ENCODE results near the gene SENP6. TPM values are rescaled to one million over a fixed set of nuclear protein-coding genes. Genes with fewer than 3 reads are reported as not detected.
A peak's percentile ranks its signal among the peaks of the same experiment; 100 is the strongest.

Gene SENP6
- polyA plus RNA-seq, 1 donor (not counting 4 experiments of a cell fraction or from before 2014, with no cell fraction given) = 41.1 TPM

GRCh38 chr6:75619230-75619899, 17.7 kb downstream of the SENP6 start:
- Histone ChIP-seq H3K9me3 (ENCODE audit: control insufficient read depth, low read depth, low read length) (no peaks in the 10 kb centered on the region), H3K4me1 (ENCODE audit: control insufficient read depth, extremely low read depth, insufficient read depth, low read length) (no peaks in the 10 kb centered on the region), H4K20me1 (ENCODE audit: control insufficient read depth, extremely low read depth, insufficient read depth, low read length) (peaks cover 17% of the 10 kb centered on the region), H3K9me1 (ENCODE audit: control insufficient read depth, extremely low read depth, insufficient read depth, low read length) (no peaks in the 10 kb centered on the region), H2AFZ (ENCODE audit: control insufficient read depth, low read length) (no peak overlapping the region), H3K79me2 (ENCODE audit: control insufficient read depth, insufficient read depth, low read length) (peaks cover 88% of the 10 kb centered on the region), H3K4me2 (ENCODE audit: control insufficient read depth, extremely low read depth, insufficient read depth, low read depth, low read length) (no peak overlapping the region), H3K27me3 (ENCODE audit: control insufficient read depth, extremely low read depth, insufficient read depth, low read length) (no peaks in the 10 kb centered on the region), H3K9ac (ENCODE audit: control insufficient read depth, extremely low read depth, insufficient read depth, low read length) (no peak overlapping the region), H3K36me3 (ENCODE audit: control insufficient read depth in 2 of 2, extremely low read depth in 1 of 2, insufficient read depth in 2 of 2, low read length in 2 of 2) (peaks cover 0 to 1% of the 10 kb centered on the region in 2 experiments), H3K27ac (ENCODE audit: control insufficient read depth, insufficient read depth, low read length) (no peak overlapping the region), H3K4me3 (ENCODE audit: control insufficient read depth in 2 of 3, extremely low read depth in 1 of 3, insufficient read depth in 2 of 3, low read depth in 1 of 3, low read length in 3 of 3) (no peak overlapping the region)
- dilution Hi-C loops (cut with MboI; ENCODE audit: extremely low pct_ligation_motif_present, low sequenced_read_pairs) = no loop called here
- FAIRE-seq (peak; percentile 23), DNase-seq (ENCODE audit: low read depth, low spot score) (no peak)
- TF ChIP-seq, protein P1, sequence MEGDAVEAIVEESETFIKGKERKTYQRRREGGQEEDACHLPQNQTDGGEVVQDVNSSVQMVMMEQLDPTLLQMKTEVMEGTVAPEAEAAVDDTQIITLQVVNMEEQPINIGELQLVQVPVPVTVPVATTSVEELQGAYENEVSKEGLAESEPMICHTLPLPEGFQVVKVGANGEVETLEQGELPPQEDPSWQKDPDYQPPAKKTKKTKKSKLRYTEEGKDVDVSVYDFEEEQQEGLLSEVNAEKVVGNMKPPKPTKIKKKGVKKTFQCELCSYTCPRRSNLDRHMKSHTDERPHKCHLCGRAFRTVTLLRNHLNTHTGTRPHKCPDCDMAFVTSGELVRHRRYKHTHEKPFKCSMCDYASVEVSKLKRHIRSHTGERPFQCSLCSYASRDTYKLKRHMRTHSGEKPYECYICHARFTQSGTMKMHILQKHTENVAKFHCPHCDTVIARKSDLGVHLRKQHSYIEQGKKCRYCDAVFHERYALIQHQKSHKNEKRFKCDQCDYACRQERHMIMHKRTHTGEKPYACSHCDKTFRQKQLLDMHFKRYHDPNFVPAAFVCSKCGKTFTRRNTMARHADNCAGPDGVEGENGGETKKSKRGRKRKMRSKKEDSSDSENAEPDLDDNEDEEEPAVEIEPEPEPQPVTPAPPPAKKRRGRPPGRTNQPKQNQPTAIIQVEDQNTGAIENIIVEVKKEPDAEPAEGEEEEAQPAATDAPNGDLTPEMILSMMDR (optimal IDR thresholded peaks at IDR 0.05 in 1 of 3, IDR thresholded peaks at IDR 0.05 in 1 of 3, conservative IDR thresholded peaks at IDR 0.05 in 1 of 3; ENCODE audit: extremely low read depth in 1 of 3, insufficient read depth in 2 of 3, low read length in 3 of 3) = no peak
- no peak for TF ChIP-seq EZH2 (IDR thresholded peaks at IDR 0.05; ENCODE audit: low read length)

- Histone ChIP-seq H3K9me1 (ENCODE audit: control insufficient read depth, extremely low read depth, insufficient read depth, low read length) (no peaks in the 10 kb centered on the region), H2AFZ (ENCODE audit: control insufficient read depth, low read length) (no peak overlapping the region), H3K36me3 (ENCODE audit: control insufficient read depth in 2 of 2, extremely low read depth in 1 of 2, insufficient read depth in 2 of 2, low read length in 2 of 2) (peaks cover 0 to 1% of the 10 kb centered on the region in 2 experiments), H4K20me1 (ENCODE audit: control insufficient read depth, extremely low read depth, insufficient read depth, low read length) (peaks cover 17% of the 10 kb centered on the region), H3K4me2 (ENCODE audit: control insufficient read depth, extremely low read depth, insufficient read depth, low read depth, low read length) (no peak overlapping the region), H3K27ac (ENCODE audit: control insufficient read depth, insufficient read depth, low read length) (no peak overlapping the region), H3K4me3 (ENCODE audit: control insufficient read depth in 2 of 3, extremely low read depth in 1 of 3, insufficient read depth in 2 of 3, low read depth in 1 of 3, low read length in 3 of 3) (no peak overlapping the region), H3K79me2 (ENCODE audit: control insufficient read depth, insufficient read depth, low read length) (peaks cover 80% of the 10 kb centered on the region), H3K9ac (ENCODE audit: control insufficient read depth, extremely low read depth, insufficient read depth, low read length) (no peak overlapping the region), H3K9me3 (ENCODE audit: control insufficient read depth, low read depth, low read length) (no peaks in the 10 kb centered on the region), H3K4me1 (ENCODE audit: control insufficient read depth, extremely low read depth, insufficient read depth, low read length) (no peaks in the 10 kb centered on the region), H3K27me3 (ENCODE audit: control insufficient read depth, extremely low read depth, insufficient read depth, low read length) (no peaks in the 10 kb centered on the region)
- peak; percentile 32 for FAIRE-seq
- TF ChIP-seq EZH2 (IDR thresholded peaks at IDR 0.05; ENCODE audit: low read length) = no peak
- TF ChIP-seq, protein P1 (optimal IDR thresholded peaks at IDR 0.05 in 1 of 3, IDR thresholded peaks at IDR 0.05 in 1 of 3, conservative IDR thresholded peaks at IDR 0.05 in 1 of 3; ENCODE audit: extremely low read depth in 1 of 3, insufficient read depth in 2 of 3, low read length in 3 of 3) = no peak
- DNase-seq (ENCODE audit: low read depth, low spot score) = no peak
- dilution Hi-C loops (cut with MboI; ENCODE audit: extremely low pct_ligation_motif_present, low sequenced_read_pairs) = no loop called here
Observed at GRCh38 chr6:75620381-75621304, 19.0 kb downstream of the SENP6 start.

Measured in keratinocyte (primary cell).